Stimulated activated CD8-positive, alpha-beta memory T cell treated with anti-CD3 and anti-CD28 coated beads, Interleukin-7, amount 100 ng/mL, for 48 hours (primary cell): Measurements from ENCODE around the gene VWA8.
"Not testable (repeated sequence)": the region's sequence is repeated elsewhere in the genome, so short reads cannot be mapped to it uniquely, and the experiment has no call there.

Experiments
- DNase-seq, 2 donors: peaks; one replicate each; pipeline ENCODE4 v3.0.0-alpha.2; 2020; ENCODE audit warnings: low read depth in 1 of 2; ENCODE audit errors: extremely low read depth in 1 of 2

Gene VWA8

GRCh38 chr13:41599619-41600018 is 361.3 kb downstream of the VWA8 start:
- no peak for DNase-seq

- DNase-seq = no peak
Observed at GRCh38 chr13:41597348-41598041, 363.4 kb downstream of the VWA8 start.

GRCh38 chr13:41596190-41596589 is 364.7 kb downstream of the VWA8 start:
- no peak for DNase-seq

GRCh38 chr13:41595298-41595697 is 365.6 kb downstream of the VWA8 start:
- no peak for DNase-seq

- DNase-seq = no peak
Observed at GRCh38 chr13:41590643-41591042, 370.3 kb downstream of the VWA8 start.

- no peak for DNase-seq
Observed at GRCh38 chr13:41590122-41590521, 370.8 kb downstream of the VWA8 start.

- no peak for DNase-seq
Observed at GRCh38 chr13:41589434-41589833, 371.5 kb downstream of the VWA8 start.

GRCh38 chr13:41588899-41589298 is 372.0 kb downstream of the VWA8 start:
- DNase-seq = peak in 1 of 2 donors; percentile 40

- no peak for DNase-seq
Observed at GRCh38 chr13:41588448-41588847, 372.5 kb downstream of the VWA8 start.

GRCh38 chr13:41587490-41587889 is 373.4 kb downstream of the VWA8 start:
- DNase-seq = no peak

- DNase-seq = no peak
Observed at GRCh38 chr13:41586216-41586615, 374.7 kb downstream of the VWA8 start.

- no peak for DNase-seq
Observed at GRCh38 chr13:41582027-41582463, 378.9 kb downstream of the VWA8 start.

- DNase-seq = no peak
Observed at GRCh38 chr13:41580345-41580744, 380.6 kb downstream of the VWA8 start.

GRCh38 chr13:41579881-41580280 is 381.0 kb downstream of the VWA8 start:
- no peak for DNase-seq

GRCh38 chr13:41579168-41579567 is 381.7 kb downstream of the VWA8 start:
- no peak for DNase-seq

- no peak for DNase-seq
Observed at GRCh38 chr13:41578371-41578770, 382.5 kb downstream of the VWA8 start.

- no peak for DNase-seq
Observed at GRCh38 chr13:41577436-41577835, 383.5 kb downstream of the VWA8 start.

GRCh38 chr13:41573640-41574039 is 387.3 kb downstream of the VWA8 start:
- not testable (repeated sequence) for DNase-seq

- DNase-seq = not testable (repeated sequence)
Observed at GRCh38 chr13:41571817-41572340, 389.0 kb downstream of the VWA8 start.

- no peak for DNase-seq
Observed at GRCh38 chr13:41568972-41569351, 391.9 kb downstream of the VWA8 start.

GRCh38 chr13:41568143-41568971 is 392.6 kb downstream of the VWA8 start:
- DNase-seq = no peak

GRCh38 chr13:41567363-41567762 is 393.5 kb downstream of the VWA8 start:
- no peak for DNase-seq
